HCT116 (cell line): ENCODE measurements around the gene DERL3.

ENCODE experiments used
- POLR2AphosphoS5 ChIP-seq: IDR thresholded peaks from 2 replicates; pipeline ENCODE4 v1.6.1; 2011; ENCODE audit warnings: mild to moderate bottlenecking, low read depth, low read length, moderate library complexity
- TF ChIP-seq, protein P1 (sequence below), 3 experiments: fragments of 200-600 bp in 1 of 3; sonication (generic) in 1 of 3; IDR thresholded peaks in 2 of 3; conservative IDR thresholded peaks in 1 of 3; 2 replicates each; pipeline ENCODE4 v1.5.1; 2012 to 2017; ENCODE audit warnings: low read depth in 2 of 3, low read length in 2 of 3, antibody characterized with exemption in 1 of 3, borderline replicate concordance in 1 of 3, control low read depth in 1 of 3, mild to moderate bottlenecking in 1 of 3, mixed read lengths in 1 of 3, mixed run types in 1 of 3, moderate library complexity in 1 of 3; ENCODE audit not compliant: insufficient read depth in 1 of 3
- TF ChIP-seq, protein P2 (sequence below): IDR thresholded peaks from 2 replicates; pipeline ENCODE4 v1.6.1; 2012; ENCODE audit warnings: low read depth

DNA sequence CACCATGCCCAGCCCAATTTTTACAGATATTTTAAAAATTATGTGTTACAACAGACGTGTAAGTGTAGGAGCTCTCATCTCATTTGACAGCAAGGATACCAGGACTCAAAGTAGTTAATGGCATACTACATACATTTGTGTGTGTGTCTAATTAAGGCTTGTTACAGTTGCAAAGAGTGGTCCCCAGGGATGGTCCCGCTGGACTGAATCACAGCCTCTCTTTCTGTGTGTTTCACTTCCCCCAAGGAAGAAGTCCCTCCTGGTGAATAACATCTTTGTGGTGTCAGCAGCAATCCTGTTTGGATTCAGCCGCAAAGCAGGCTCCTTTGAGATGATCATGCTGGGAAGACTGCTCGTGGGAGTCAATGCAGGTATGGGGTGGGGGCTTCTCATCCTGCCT is 36.1 kb upstream of the DERL3 start:
- TF ChIP-seq, protein P1, sequence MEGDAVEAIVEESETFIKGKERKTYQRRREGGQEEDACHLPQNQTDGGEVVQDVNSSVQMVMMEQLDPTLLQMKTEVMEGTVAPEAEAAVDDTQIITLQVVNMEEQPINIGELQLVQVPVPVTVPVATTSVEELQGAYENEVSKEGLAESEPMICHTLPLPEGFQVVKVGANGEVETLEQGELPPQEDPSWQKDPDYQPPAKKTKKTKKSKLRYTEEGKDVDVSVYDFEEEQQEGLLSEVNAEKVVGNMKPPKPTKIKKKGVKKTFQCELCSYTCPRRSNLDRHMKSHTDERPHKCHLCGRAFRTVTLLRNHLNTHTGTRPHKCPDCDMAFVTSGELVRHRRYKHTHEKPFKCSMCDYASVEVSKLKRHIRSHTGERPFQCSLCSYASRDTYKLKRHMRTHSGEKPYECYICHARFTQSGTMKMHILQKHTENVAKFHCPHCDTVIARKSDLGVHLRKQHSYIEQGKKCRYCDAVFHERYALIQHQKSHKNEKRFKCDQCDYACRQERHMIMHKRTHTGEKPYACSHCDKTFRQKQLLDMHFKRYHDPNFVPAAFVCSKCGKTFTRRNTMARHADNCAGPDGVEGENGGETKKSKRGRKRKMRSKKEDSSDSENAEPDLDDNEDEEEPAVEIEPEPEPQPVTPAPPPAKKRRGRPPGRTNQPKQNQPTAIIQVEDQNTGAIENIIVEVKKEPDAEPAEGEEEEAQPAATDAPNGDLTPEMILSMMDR (IDR thresholded peaks at IDR 0.05 in 2 of 3, conservative IDR thresholded peaks at IDR 0.05 in 1 of 3; ENCODE audit: borderline replicate concordance in 1 of 3, insufficient read depth in 1 of 3, low read depth in 2 of 3, low read length in 2 of 3) = no peak
- TF ChIP-seq POLR2AphosphoS5 = no peak
- TF ChIP-seq, protein P2, sequence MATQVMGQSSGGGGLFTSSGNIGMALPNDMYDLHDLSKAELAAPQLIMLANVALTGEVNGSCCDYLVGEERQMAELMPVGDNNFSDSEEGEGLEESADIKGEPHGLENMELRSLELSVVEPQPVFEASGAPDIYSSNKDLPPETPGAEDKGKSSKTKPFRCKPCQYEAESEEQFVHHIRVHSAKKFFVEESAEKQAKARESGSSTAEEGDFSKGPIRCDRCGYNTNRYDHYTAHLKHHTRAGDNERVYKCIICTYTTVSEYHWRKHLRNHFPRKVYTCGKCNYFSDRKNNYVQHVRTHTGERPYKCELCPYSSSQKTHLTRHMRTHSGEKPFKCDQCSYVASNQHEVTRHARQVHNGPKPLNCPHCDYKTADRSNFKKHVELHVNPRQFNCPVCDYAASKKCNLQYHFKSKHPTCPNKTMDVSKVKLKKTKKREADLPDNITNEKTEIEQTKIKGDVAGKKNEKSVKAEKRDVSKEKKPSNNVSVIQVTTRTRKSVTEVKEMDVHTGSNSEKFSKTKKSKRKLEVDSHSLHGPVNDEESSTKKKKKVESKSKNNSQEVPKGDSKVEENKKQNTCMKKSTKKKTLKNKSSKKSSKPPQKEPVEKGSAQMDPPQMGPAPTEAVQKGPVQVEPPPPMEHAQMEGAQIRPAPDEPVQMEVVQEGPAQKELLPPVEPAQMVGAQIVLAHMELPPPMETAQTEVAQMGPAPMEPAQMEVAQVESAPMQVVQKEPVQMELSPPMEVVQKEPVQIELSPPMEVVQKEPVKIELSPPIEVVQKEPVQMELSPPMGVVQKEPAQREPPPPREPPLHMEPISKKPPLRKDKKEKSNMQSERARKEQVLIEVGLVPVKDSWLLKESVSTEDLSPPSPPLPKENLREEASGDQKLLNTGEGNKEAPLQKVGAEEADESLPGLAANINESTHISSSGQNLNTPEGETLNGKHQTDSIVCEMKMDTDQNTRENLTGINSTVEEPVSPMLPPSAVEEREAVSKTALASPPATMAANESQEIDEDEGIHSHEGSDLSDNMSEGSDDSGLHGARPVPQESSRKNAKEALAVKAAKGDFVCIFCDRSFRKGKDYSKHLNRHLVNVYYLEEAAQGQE = no peak
